Keratinocyte (primary cell): Measurements from ENCODE around the gene ANKS1B. TPM values are rescaled to one million over a fixed set of nuclear protein-coding genes. Genes with fewer than 3 reads are reported as not detected.

Source experiments
- DNase-seq: peaks from one replicate; pipeline ENCODE4 v3.0.0-alpha.2; 2011; ENCODE audit warnings: low read depth, missing footprints, low spot score
- FAIRE-seq: peaks from 2 replicates; lab custom pipeline; 2011; peaks lifted over from hg19 to GRCh38; lab: Jason Lieb, UNC
- H2AFZ ChIP-seq: 2 replicates; pipeline ENCODE4 v1.6.0; 2012; ENCODE audit warnings: low read length, control low read depth, inconsistent platforms; ENCODE audit not compliant: control insufficient read depth
- H3K27ac ChIP-seq: 2 replicates; pipeline ENCODE4 v1.5.1; 2011; ENCODE audit warnings: low read length; ENCODE audit not compliant: control insufficient read depth, insufficient read depth
- H3K27me3 ChIP-seq: 3 replicates; pipeline ENCODE4 v1.6.0; 2011; ENCODE audit warnings: low read length; ENCODE audit not compliant: control insufficient read depth, insufficient read depth; ENCODE audit errors: extremely low read depth
- H3K36me3 ChIP-seq, 2 experiments: 2 replicates in 1 of 2; 3 replicates in 1 of 2; pipeline ENCODE4 v1.5.1; 2011; ENCODE audit warnings: low read length in 2 of 2, mild to moderate bottlenecking in 1 of 2; ENCODE audit not compliant: control insufficient read depth in 2 of 2, insufficient read depth in 2 of 2; ENCODE audit errors: extremely low read depth in 1 of 2
- H3K4me1 ChIP-seq: 3 replicates; pipeline ENCODE4 v1.5.1; 2011; ENCODE audit warnings: low read length; ENCODE audit not compliant: control insufficient read depth, insufficient read depth; ENCODE audit errors: extremely low read depth
- H3K4me2 ChIP-seq: 3 replicates; pipeline ENCODE4 v1.6.0; 2011; ENCODE audit warnings: low read depth, low read length; ENCODE audit not compliant: control insufficient read depth, insufficient read depth; ENCODE audit errors: extremely low read depth
- H3K4me3 ChIP-seq, 3 experiments: fragments of 200-600 bp in 1 of 3; sonication (generic) in 1 of 3; 2 replicates in 2 of 3; 3 replicates in 1 of 3; pipeline ENCODE4 v1.5.1; 2011 to 2016; ENCODE audit warnings: low read length in 3 of 3, mild to moderate bottlenecking in 3 of 3, control low read depth in 2 of 3, inconsistent platforms in 1 of 3, low read depth in 1 of 3, mixed read lengths in 1 of 3, mixed run types in 1 of 3, moderate library complexity in 1 of 3; ENCODE audit not compliant: control insufficient read depth in 2 of 3, insufficient read depth in 2 of 3; ENCODE audit errors: extremely low read depth in 1 of 3
- H3K79me2 ChIP-seq: 2 replicates; pipeline ENCODE4 v1.6.0; 2012; ENCODE audit warnings: low read length; ENCODE audit not compliant: control insufficient read depth, insufficient read depth
- H3K9ac ChIP-seq: 3 replicates; pipeline ENCODE4 v1.6.0; 2011; ENCODE audit warnings: low read length; ENCODE audit not compliant: control insufficient read depth, insufficient read depth; ENCODE audit errors: extremely low read depth
- H3K9me1 ChIP-seq: 3 replicates; pipeline ENCODE4 v1.6.0; 2011; ENCODE audit warnings: low read length; ENCODE audit not compliant: control insufficient read depth, insufficient read depth; ENCODE audit errors: extremely low read depth
- H3K9me3 ChIP-seq: 2 replicates; pipeline ENCODE4 v1.5.1; 2012; ENCODE audit warnings: low read depth, low read length; ENCODE audit not compliant: control insufficient read depth
- H4K20me1 ChIP-seq: 3 replicates; pipeline ENCODE4 v1.6.0; 2011; ENCODE audit warnings: low read length; ENCODE audit not compliant: control insufficient read depth, insufficient read depth; ENCODE audit errors: extremely low read depth
- EZH2 ChIP-seq: IDR thresholded peaks from one replicate; pipeline ENCODE4 v1.6.1; 2012; ENCODE audit warnings: inconsistent platforms, mild to moderate bottlenecking, low read length, moderate library complexity
- dilution Hi-C: fragments of 300-500 bp; cut with MboI; formaldehyde crosslinking; loops from one replicate; pipeline ENCODE4 v1.7.0; 2020; ENCODE audit warnings: low sequenced_read_pairs; ENCODE audit not compliant: extremely low pct_ligation_motif_present
- polyA plus RNA-seq, 5 experiments: library from polyadenylated mRNA; depleted of rRNA in 3 of 5; stranded (reverse) in 3 of 5; stranded (forward) in 1 of 5; unstranded in 1 of 5; fragments of >200 nt; gene quantifications; 1 replicate in 1 of 5; 2 replicates in 3 of 5; 3 replicates in 1 of 5; pipeline versions ENCODE4 v1.2.1 to v1.2.3, GENCODE V29; 2011 to 2012; ENCODE audit warnings: missing spikeins in 2 of 5, low read depth in 1 of 5, low replicate concordance in 1 of 5
- TF ChIP-seq, protein P1 (sequence below), 3 experiments: IDR thresholded peaks in 1 of 3; conservative IDR thresholded peaks in 1 of 3; optimal IDR thresholded peaks in 1 of 3; 2 replicates in 2 of 3; 3 replicates in 1 of 3; pipeline versions ENCODE3 to v1.5.1; 2011; ENCODE audit warnings: low read length in 3 of 3, mild to moderate bottlenecking in 3 of 3, moderate library complexity in 2 of 3, control low read depth in 1 of 3, inconsistent platforms in 1 of 3; ENCODE audit not compliant: insufficient read depth in 2 of 3; ENCODE audit errors: extremely low read depth in 1 of 3

ANKS1B gene
- polyA plus RNA-seq, 1 donor (not counting 4 experiments of a cell fraction or from before 2014, with no cell fraction given) = not detected

DNA sequence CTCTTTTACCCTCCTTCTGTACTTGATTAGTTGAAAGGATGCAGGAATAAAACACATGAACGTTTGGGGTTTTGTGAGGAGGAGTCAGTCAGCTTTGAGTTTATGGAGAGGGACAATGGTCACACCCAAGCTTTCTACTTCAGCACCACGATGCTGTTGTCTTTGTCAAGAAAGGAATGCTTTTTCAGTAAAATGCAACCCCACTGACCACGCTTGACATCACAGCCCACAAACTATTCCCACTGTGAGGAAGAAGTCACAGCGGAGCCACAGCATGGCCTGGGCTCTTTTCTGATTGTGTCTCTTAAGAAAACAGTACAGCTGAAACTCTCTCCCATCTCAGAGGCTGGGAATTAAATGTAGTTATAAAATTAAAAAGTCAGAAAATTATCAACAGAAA is 1204.5 kb downstream of the ANKS1B start:
- Histone ChIP-seq H4K20me1 (no peaks in the 10 kb centered on the region), H3K27me3 (no peaks in the 10 kb centered on the region), H2AFZ (no peak overlapping the region), H3K4me1 (no peaks in the 10 kb centered on the region), H3K79me2 (no peaks in the 10 kb centered on the region), H3K9me3 (no peaks in the 10 kb centered on the region), H3K27ac (no peak overlapping the region), H3K4me2 (no peak overlapping the region), H3K36me3 (no peaks in the 10 kb centered on the region), H3K4me3 (no peak overlapping the region), H3K9me1 (no peaks in the 10 kb centered on the region), H3K9ac (no peak overlapping the region)
- dilution Hi-C loops = no loop called here
- no peak for FAIRE-seq
- DNase-seq = no peak
- no peak for TF ChIP-seq EZH2
- TF ChIP-seq, protein P1, sequence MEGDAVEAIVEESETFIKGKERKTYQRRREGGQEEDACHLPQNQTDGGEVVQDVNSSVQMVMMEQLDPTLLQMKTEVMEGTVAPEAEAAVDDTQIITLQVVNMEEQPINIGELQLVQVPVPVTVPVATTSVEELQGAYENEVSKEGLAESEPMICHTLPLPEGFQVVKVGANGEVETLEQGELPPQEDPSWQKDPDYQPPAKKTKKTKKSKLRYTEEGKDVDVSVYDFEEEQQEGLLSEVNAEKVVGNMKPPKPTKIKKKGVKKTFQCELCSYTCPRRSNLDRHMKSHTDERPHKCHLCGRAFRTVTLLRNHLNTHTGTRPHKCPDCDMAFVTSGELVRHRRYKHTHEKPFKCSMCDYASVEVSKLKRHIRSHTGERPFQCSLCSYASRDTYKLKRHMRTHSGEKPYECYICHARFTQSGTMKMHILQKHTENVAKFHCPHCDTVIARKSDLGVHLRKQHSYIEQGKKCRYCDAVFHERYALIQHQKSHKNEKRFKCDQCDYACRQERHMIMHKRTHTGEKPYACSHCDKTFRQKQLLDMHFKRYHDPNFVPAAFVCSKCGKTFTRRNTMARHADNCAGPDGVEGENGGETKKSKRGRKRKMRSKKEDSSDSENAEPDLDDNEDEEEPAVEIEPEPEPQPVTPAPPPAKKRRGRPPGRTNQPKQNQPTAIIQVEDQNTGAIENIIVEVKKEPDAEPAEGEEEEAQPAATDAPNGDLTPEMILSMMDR (optimal IDR thresholded peaks at IDR 0.05 in 1 of 3, IDR thresholded peaks at IDR 0.05 in 1 of 3, conservative IDR thresholded peaks at IDR 0.05 in 1 of 3; ENCODE audit: extremely low read depth in 1 of 3, insufficient read depth in 2 of 3, low read length in 3 of 3) = no peak

DNA sequence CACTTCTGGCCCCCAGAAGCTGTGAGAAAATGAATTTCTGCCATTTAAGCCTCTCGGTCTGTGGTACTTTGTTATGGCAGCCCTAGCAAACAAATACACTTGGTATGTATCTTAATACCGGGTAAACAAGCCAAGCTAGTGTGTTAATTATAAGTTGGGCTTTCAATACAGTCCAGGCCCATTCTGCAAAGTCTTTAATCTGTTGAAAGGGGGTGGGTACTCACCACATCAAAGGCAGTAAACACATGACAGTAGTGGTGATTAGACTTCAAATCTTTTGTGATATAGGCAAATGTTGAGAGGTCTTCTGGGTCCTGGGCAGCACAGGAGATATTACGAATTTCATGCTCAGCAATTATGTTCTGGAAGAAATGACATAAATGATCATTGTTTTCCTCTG is 1211.9 kb downstream of the ANKS1B start:
- Histone ChIP-seq H3K9ac (no peak overlapping the region), H3K4me1 (no peaks in the 10 kb centered on the region), H3K79me2 (no peaks in the 10 kb centered on the region), H3K9me1 (no peaks in the 10 kb centered on the region), H3K4me2 (no peak overlapping the region), H3K36me3 (no peaks in the 10 kb centered on the region), H3K27me3 (no peaks in the 10 kb centered on the region), H3K9me3 (no peaks in the 10 kb centered on the region), H3K27ac (no peak overlapping the region), H3K4me3 (no peak overlapping the region), H4K20me1 (no peaks in the 10 kb centered on the region), H2AFZ (no peak overlapping the region)
- FAIRE-seq (no peak), DNase-seq (no peak)
- dilution Hi-C loops = no loop called here
- TF ChIP-seq, protein P1 (optimal IDR thresholded peaks at IDR 0.05 in 1 of 3, IDR thresholded peaks at IDR 0.05 in 1 of 3, conservative IDR thresholded peaks at IDR 0.05 in 1 of 3; ENCODE audit: extremely low read depth in 1 of 3, insufficient read depth in 2 of 3, low read length in 3 of 3) = no peak
- TF ChIP-seq EZH2 = no peak
